ENCODE results near the gene TLCD4.

DNA sequence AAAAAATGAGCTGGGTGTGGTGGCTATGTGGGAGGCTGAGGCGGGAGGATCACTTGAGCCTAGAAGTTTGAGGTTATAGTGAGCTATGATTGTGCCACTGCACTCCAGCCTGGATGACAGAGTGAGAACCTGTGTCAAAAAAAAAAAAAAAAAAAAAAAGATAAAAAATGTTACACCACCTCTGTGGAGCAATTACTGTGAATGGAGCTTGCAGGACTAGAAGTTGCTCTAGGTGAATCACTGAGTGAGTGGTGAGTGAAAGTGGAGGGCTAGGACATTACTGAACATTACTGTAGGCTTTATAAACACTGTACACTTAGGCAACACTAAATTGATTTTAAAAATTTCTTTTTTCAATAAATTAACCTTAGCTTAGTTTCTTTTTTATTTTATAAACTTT, 21.9 kb downstream of the TLCD4 start:
- TF ChIP-seq POLR2A (IDR thresholded peaks at IDR 0.05), result no peak
- TF ChIP-seq, protein P1, sequence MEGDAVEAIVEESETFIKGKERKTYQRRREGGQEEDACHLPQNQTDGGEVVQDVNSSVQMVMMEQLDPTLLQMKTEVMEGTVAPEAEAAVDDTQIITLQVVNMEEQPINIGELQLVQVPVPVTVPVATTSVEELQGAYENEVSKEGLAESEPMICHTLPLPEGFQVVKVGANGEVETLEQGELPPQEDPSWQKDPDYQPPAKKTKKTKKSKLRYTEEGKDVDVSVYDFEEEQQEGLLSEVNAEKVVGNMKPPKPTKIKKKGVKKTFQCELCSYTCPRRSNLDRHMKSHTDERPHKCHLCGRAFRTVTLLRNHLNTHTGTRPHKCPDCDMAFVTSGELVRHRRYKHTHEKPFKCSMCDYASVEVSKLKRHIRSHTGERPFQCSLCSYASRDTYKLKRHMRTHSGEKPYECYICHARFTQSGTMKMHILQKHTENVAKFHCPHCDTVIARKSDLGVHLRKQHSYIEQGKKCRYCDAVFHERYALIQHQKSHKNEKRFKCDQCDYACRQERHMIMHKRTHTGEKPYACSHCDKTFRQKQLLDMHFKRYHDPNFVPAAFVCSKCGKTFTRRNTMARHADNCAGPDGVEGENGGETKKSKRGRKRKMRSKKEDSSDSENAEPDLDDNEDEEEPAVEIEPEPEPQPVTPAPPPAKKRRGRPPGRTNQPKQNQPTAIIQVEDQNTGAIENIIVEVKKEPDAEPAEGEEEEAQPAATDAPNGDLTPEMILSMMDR (IDR thresholded peaks at IDR 0.05), result no peak

All from heart left ventricle (tissue), 13 donors.